GM21447 (cell line): ENCODE measurements around the gene CDH20.

Experiments
- ATAC-seq: cut with Tn5 transposase; IDR thresholded peaks from one replicate; pipeline ENCODE4 v1.9.1; 2021; ENCODE audit not compliant: unreplicated experiment

CDH20 gene

GRCh38 chr18:61528961-61529360 is 195.7 kb downstream of the CDH20 start:
- no peak for ATAC-seq

- no peak for ATAC-seq
Observed at GRCh38 chr18:61530681-61531080, 197.5 kb downstream of the CDH20 start.

GRCh38 chr18:61531182-61531581 is 198.0 kb downstream of the CDH20 start:
- no peak for ATAC-seq

- no peak for ATAC-seq
Observed at GRCh38 chr18:61531891-61532290, 198.7 kb downstream of the CDH20 start.

GRCh38 chr18:61535401-61535800 is 202.2 kb downstream of the CDH20 start:
- ATAC-seq, result no peak

- no peak for ATAC-seq
Observed at GRCh38 chr18:61541673-61542072, 208.4 kb downstream of the CDH20 start.

GRCh38 chr18:61542596-61542995 is 209.4 kb downstream of the CDH20 start:
- ATAC-seq, result no peak

GRCh38 chr18:61543518-61543917 is 210.3 kb downstream of the CDH20 start:
- no peak for ATAC-seq

GRCh38 chr18:61544178-61544577 is 210.9 kb downstream of the CDH20 start:
- ATAC-seq, result no peak

- no peak for ATAC-seq
Observed at GRCh38 chr18:61545281-61546245, 212.3 kb downstream of the CDH20 start.

- no peak for ATAC-seq
Observed at GRCh38 chr18:61546590-61546989, 213.4 kb downstream of the CDH20 start.

GRCh38 chr18:61549416-61549815 is 216.2 kb downstream of the CDH20 start:
- ATAC-seq, result no peak

GRCh38 chr18:61549889-61550288 is 216.7 kb downstream of the CDH20 start:
- no peak for ATAC-seq

- peak; percentile 70 for ATAC-seq
Observed at GRCh38 chr18:61551586-61551985, 218.4 kb downstream of the CDH20 start.

GRCh38 chr18:61553045-61553659 is 219.9 kb downstream of the CDH20 start:
- ATAC-seq, result no peak

- ATAC-seq, result no peak
Observed at GRCh38 chr18:61554117-61554776, 221.0 kb downstream of the CDH20 start.

- ATAC-seq, result no peak
Observed at GRCh38 chr18:61554946-61555361, 221.7 kb downstream of the CDH20 start.

GRCh38 chr18:61556316-61556715 is 223.1 kb downstream of the CDH20 start:
- ATAC-seq, result no peak

GRCh38 chr18:61556862-61557261 is 223.6 kb downstream of the CDH20 start:
- ATAC-seq, result no peak

- no peak for ATAC-seq
Observed at GRCh38 chr18:61569176-61569892, 236.1 kb downstream of the CDH20 start.

GRCh38 chr18:61570070-61570469 is 236.8 kb downstream of the CDH20 start:
- ATAC-seq, result no peak
